Upper lobe of left lung (tissue), 4 donors: ENCODE data around the gene CAPN3.

Experiments
- CTCF ChIP-seq, 6 experiments: fragments of 450-650 bp in 4 of 6; fragments of 200-600 bp in 2 of 6; sonication (generic) in 2 of 6; IDR thresholded peaks; one replicate each; pipeline ENCODE4 v1.5.1; 2016 to 2019; ENCODE audit warnings: antibody characterized with exemption in 6 of 6
- POLR2A ChIP-seq, 4 donors: fragments of 450-650 bp; IDR thresholded peaks; one replicate each; pipeline ENCODE4 v1.5.1; 2016 to 2017; ENCODE audit warnings: antibody characterized with exemption in 4 of 4, mild to moderate bottlenecking in 2 of 4

GRCh38 chr15:42404461-42405235 is 45.3 kb downstream of the CAPN3 start:
- TF ChIP-seq CTCF (IDR thresholded peaks at IDR 0.05) (no peak), POLR2A (IDR thresholded peaks at IDR 0.05) (no peak)
